ENCODE measurements around the gene CCNB3.

The CCNB3 gene

DNA sequence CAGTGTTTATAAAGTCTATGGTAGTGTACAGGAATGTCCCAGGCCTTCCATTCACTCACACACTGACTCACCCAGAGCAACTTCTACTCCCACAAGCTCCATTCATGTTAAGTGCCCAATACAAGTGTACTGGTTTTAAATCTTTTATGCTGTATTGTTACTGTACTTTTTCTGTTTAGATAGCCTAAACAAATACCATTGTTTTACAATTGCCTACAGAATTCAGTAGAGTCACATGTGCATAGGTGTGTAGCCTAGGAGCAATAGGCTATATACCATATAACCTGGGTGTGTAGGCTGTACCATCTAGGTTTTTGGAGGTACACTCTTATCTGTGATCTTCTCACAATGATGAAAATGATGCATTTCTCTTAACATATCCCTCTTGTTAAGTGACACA, 139.4 kb downstream of the CCNB3 start:
- no peak for DNase-seq (ENCODE audit: low read depth)
- no peak for TF ChIP-seq CTCF (conservative IDR thresholded peaks at IDR 0.05; ENCODE audit: low read length)
- no peak overlapping the region for H3K4me3 ChIP-seq (ENCODE audit: low read length)

- no peak for TF ChIP-seq CTCF (conservative IDR thresholded peaks at IDR 0.05; ENCODE audit: low read length)
- no peak for DNase-seq (ENCODE audit: low read depth)
- no peak overlapping the region for H3K4me3 ChIP-seq (ENCODE audit: low read length)
Measured at GRCh38 chrX:50372966-50373365, 168.4 kb downstream of the CCNB3 start.

- H3K4me3 ChIP-seq (ENCODE audit: low read length): no peak overlapping the region
- no peak for TF ChIP-seq CTCF (conservative IDR thresholded peaks at IDR 0.05; ENCODE audit: low read length)
Measured at GRCh38 chrX:50375481-50376267, 171.1 kb downstream of the CCNB3 start.

GRCh38 chrX:50381729-50382415, 177.3 kb downstream of the CCNB3 start:
- TF ChIP-seq CTCF (conservative IDR thresholded peaks at IDR 0.05; ENCODE audit: low read length): no peak
- no peak for DNase-seq (ENCODE audit: low read depth)
- H3K4me3 ChIP-seq (ENCODE audit: low read length): no peak overlapping the region

More at GRCh38 chrX:50375481-50376267, 171.1 kb downstream of the CCNB3 start:
- DNase-seq (ENCODE audit: low read depth): no peak

DNA sequence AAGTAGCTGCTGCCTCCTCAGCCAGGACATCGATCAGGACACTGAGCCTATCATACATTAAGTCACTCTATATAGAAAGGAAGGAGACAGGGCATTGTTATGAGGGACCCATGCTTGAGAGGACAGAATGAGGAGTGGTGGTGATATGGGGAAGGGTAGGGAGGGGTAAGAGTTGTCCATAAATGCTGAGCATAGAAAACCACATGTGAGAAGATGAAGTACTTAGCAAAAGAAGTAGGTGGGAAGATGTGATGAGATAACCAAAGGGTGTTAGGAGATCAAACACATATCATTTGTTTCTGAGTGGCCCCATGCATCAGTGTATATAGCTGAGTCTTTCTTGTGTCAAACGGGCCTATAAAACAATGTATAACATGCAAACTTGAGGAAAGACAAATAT, 182.0 kb downstream of the CCNB3 start:
- no peak for DNase-seq (ENCODE audit: low read depth)
- H3K4me3 ChIP-seq (ENCODE audit: low read length): no peak overlapping the region
- no peak for TF ChIP-seq CTCF (conservative IDR thresholded peaks at IDR 0.05; ENCODE audit: low read length)

GRCh38 chrX:50393902-50394301, 189.3 kb downstream of the CCNB3 start:
- no peak overlapping the region for H3K4me3 ChIP-seq (ENCODE audit: low read length)
- no peak for DNase-seq (ENCODE audit: low read depth)
- TF ChIP-seq CTCF (conservative IDR thresholded peaks at IDR 0.05; ENCODE audit: low read length): no peak

All from AG10803 (cell line).